GM18858 (cell line): ENCODE measurements around the gene PUDP.
"Not testable (repeated sequence)": the region's sequence is repeated elsewhere in the genome, so short reads cannot be mapped to it uniquely, and the experiment has no call there.

ENCODE experiments used
- ATAC-seq: cut with Tn5 transposase; IDR thresholded peaks from one replicate; pipeline ENCODE4 v1.9.1; 2021; ENCODE audit not compliant: unreplicated experiment

Gene PUDP

DNA sequence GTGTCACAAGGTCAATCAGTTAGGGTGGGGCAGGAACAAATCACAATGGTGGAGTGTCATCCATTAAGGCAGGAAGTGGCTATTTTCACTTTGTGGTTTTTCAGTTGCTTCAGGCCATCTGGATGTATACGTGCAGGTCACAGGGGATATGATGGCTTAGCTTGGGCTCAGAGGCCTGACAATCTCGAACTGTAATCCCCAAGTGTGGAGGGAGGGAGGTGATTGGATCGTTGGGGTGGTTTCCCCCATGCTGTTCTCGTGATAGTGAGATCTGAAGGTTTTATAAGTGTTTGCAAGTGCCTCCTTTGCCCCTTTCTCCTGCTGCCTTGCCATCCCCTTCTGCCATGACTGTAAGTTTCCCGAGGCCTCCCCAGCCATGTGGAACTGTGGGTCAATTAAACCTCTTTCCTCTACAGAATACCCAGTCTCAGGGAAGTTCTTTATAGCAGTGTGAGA, 37.1 kb downstream of the PUDP start:
- ATAC-seq, result peak; percentile 41

- peak; percentile 66 for ATAC-seq
These were observed 37.8 kb downstream of the PUDP start for GRCh38 chrX:7109838-7110793.

- no peak for ATAC-seq
These were observed 38.9 kb downstream of the PUDP start for GRCh38 chrX:7109049-7109531.

- no peak for ATAC-seq
These were observed 39.9 kb downstream of the PUDP start for GRCh38 chrX:7108030-7108429.

GRCh38 chrX:7106649-7107048, 41.3 kb downstream of the PUDP start:
- ATAC-seq, result no peak

DNA sequence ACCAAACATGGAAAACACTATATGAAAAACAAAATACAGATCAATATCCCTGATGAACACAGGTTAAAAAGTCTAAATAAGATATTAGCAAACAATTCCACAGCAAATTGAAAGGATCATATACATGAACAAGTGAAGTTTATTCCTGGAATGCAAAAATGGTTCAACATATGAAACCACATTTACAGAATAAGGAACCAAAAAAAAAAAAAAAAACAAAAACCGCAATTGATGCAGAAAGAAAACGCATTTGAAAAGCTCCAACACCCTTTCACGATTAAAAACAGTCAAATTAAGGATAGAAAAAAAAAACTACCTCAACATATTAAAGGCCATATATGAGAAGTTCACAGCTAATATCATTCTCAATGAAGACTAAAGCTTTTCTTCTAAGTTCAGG, 45.8 kb downstream of the PUDP start:
- no peak for ATAC-seq

DNA sequence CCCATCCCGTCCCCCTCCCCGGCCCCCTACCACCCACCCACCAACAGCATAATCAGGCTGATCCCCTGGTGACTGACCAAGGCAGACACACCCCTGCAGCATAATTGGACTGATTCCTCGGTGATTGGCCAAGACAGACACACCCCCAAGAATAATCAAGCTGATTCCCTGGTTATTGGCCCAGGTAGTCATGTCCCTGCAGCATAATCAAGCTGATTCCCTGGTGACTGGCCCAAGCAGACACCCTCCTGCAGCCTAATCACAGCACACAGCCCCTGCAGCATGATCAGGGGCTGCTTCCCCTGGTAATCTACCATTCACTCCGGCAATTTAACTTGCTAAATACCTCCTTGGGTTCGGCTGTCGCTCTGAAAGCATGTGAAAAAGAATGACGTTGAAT, 47.9 kb downstream of the PUDP start:
- ATAC-seq, result no peak

DNA sequence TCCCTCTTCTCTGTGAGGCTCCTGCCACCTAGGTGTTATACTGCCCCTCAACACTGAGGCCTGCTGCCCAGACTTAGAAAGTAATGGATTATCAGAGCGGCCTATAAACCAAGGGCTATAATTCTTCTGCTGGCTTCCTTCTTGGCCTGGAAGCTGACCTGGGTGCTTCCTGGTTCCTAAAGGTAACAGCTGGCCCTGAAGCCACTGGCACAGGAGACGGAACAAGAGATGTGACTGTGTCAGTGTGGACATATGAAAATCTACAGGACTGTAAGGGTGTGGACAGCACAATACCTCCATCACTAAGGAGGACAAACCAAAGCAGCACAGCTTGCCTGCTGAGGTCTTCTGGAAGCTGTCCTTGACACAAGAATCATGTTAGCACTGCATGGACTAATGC, 52.3 kb downstream of the PUDP start:
- ATAC-seq, result not testable (repeated sequence)

GRCh38 chrX:7093305-7093704, 54.6 kb downstream of the PUDP start:
- ATAC-seq, result no peak

DNA sequence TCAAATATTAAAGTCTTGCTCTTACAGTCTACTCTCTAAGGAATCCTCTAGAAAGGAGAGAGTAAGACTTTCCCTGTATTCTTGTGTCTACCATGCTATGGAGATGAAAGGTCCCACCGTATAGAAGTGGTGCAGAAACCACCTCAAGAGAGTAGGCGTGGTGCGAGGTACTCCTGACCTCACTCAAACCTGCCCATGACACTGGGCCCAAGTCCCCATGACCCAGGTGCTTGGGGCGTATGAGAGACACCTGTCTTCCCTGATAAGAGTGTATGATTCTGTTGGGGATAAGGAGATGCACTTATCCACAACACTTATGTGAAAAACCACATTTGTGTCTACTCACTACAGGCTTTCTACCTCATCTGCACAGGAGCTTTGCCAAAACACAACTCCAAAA, 55.4 kb downstream of the PUDP start:
- ATAC-seq, result no peak

GRCh38 chrX:7091923-7092322, 56.0 kb downstream of the PUDP start:
- ATAC-seq, result peak; percentile 30

- ATAC-seq, result no peak
These were observed 57.3 kb downstream of the PUDP start for GRCh38 chrX:7090641-7091040.

- peak; percentile 31 for ATAC-seq
These were observed 58.9 kb downstream of the PUDP start for GRCh38 chrX:7088968-7089615.

- ATAC-seq, result peak; percentile 26
These were observed 61.6 kb downstream of the PUDP start for GRCh38 chrX:7086384-7086783.

DNA sequence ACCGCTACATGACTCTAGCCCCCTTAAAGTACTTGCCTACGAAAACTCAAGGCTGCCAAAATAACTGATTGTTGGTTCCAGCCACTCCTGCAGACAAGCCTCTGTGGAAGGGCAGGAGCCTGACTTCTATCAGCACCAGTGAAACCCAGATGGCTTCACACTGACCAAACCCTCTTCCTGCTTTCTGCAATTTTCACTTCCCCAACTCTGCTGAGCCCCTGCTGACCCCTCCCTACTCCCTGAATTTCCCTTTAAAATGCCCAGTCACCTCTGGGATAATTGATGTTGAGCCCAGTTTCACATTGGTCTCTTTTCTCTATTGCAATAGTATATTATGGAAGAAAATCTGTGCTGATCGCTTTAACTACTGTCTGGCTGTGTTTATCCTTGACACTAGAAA, 62.1 kb downstream of the PUDP start:
- ATAC-seq, result no peak

DNA sequence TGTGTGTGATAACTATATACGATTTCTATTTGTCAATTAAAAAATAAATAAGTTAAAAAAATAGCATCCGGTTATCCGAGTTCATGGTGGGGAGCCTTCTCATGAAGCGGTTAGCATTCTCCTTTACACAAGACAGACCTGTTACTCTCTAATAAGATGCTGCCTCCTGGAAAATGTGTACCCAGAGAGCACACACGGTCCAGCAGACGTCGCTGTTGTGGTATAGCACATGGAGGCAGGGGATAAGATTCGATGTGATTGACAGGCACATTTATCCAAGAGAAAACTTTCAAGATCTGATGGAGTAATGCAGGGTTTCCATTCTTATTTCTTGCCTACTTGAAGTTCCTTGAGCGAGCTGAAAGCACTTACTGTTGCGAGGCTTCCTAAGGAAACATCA, 63.1 kb downstream of the PUDP start:
- no peak for ATAC-seq

GRCh38 chrX:7083468-7084396, 64.2 kb downstream of the PUDP start:
- peak; percentile 92 for ATAC-seq

DNA sequence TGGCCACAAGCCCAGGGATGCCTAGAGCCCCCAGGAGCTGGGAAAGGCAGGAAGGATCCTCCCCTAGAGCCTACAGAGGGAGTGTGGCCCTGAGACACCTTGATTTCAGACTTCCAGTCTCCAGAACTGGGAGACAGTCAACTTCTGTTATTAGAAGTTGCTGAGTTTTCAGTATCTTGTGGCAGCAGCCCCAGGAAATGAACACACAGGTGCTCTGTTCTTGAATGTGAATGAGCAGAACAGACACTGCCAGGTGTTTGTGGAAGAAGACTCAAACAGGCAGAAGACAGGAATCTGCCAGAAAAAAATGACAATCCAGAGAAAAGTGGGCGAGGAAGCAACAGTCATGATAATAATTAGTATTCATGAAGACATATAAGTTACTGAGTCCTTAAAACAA, 64.9 kb downstream of the PUDP start:
- no peak for ATAC-seq

- no peak for ATAC-seq
These were observed 65.4 kb downstream of the PUDP start for GRCh38 chrX:7082556-7082955.

- no peak for ATAC-seq
These were observed 70.4 kb downstream of the PUDP start for GRCh38 chrX:7077241-7078230.
